ENCODE measurements around the gene SEMA3E. TPM values are rescaled to one million over a fixed set of nuclear protein-coding genes. Genes with fewer than 3 reads are reported as not detected.

Gene SEMA3E
- total and polyA plus RNA-seq, 4 donors, result 1.0 to 23.5 (median 3.1) TPM

- no peak for ATAC-seq (ENCODE audit: insufficient read depth, low FRiP score)
- no peak for DNase-seq
- Histone ChIP-seq H3K27ac (ENCODE audit: low read depth in 1 of 2, low read length in 1 of 2) (no peak overlapping the region), H3K36me3 (ENCODE audit: control insufficient read depth in 4 of 4, insufficient read depth in 4 of 4, low read length in 4 of 4) (no peaks in the 10 kb centered on the region), H3K9ac (ENCODE audit: insufficient read depth in 1 of 2, low read length in 2 of 2) (no peak overlapping the region), H3K9me3 (ENCODE audit: control insufficient read depth in 4 of 4, insufficient read depth in 3 of 4, low read length in 3 of 4) (no peaks in the 10 kb centered on the region), H3K27me3 (ENCODE audit: control insufficient read depth in 3 of 3, insufficient read depth in 3 of 3, low read length in 2 of 3) (no peaks in the 10 kb centered on the region), H3K4me3 (no peak overlapping the region), H3K4me1 (ENCODE audit: control insufficient read depth in 5 of 5, insufficient read depth in 5 of 5, low read length in 5 of 5) (no peaks in the 10 kb centered on the region)
- TF ChIP-seq, protein P1, sequence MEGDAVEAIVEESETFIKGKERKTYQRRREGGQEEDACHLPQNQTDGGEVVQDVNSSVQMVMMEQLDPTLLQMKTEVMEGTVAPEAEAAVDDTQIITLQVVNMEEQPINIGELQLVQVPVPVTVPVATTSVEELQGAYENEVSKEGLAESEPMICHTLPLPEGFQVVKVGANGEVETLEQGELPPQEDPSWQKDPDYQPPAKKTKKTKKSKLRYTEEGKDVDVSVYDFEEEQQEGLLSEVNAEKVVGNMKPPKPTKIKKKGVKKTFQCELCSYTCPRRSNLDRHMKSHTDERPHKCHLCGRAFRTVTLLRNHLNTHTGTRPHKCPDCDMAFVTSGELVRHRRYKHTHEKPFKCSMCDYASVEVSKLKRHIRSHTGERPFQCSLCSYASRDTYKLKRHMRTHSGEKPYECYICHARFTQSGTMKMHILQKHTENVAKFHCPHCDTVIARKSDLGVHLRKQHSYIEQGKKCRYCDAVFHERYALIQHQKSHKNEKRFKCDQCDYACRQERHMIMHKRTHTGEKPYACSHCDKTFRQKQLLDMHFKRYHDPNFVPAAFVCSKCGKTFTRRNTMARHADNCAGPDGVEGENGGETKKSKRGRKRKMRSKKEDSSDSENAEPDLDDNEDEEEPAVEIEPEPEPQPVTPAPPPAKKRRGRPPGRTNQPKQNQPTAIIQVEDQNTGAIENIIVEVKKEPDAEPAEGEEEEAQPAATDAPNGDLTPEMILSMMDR (IDR thresholded peaks at IDR 0.05; ENCODE audit: control extremely low read depth, extremely low read depth), result no peak
- WGBS, 2 donors, result 67 to 77% methylated on average over 1 of the region's 1 CpG
Measured at GRCh38 chr7:83640731-83641537, 8.0 kb downstream of the SEMA3E start.

DNA sequence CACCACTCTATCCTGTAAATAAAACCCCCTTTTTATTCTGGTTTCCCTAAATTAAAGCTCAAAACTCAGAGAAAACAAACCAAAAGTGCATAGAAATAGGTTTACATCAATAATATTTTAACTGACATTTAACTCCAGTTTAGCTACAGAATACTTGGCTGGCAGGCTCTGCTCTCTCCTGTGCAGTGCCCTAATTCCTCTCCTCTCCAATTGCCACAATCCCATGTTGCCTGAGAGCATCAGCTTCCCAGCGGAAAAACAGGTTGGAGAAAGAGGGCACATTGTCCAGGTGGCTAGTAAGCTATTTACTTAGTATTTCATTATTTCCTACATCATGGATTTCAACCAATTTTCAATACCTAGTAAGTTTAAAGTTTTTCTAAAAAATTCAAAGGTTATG, 8.7 kb downstream of the SEMA3E start:
- no peak overlapping the region for H3K9ac ChIP-seq (ENCODE audit: insufficient read depth in 1 of 2, low read length in 2 of 2)
- no peak overlapping the region for H3K4me3 ChIP-seq
- H3K27ac ChIP-seq (ENCODE audit: low read depth in 1 of 2, low read length in 1 of 2), result no peak overlapping the region
- H3K4me1 ChIP-seq (ENCODE audit: control insufficient read depth in 5 of 5, insufficient read depth in 5 of 5, low read length in 5 of 5), result no peaks in the 10 kb centered on the region
- ATAC-seq (ENCODE audit: insufficient read depth, low FRiP score) (no peak), DNase-seq (no peak)
- 88 to 91% methylated on average over 1 of the region's 1 CpG for WGBS, 2 donors
- no peaks in the 10 kb centered on the region for H3K27me3 ChIP-seq (ENCODE audit: control insufficient read depth in 3 of 3, insufficient read depth in 3 of 3, low read length in 2 of 3)
- no peaks in the 10 kb centered on the region for H3K36me3 ChIP-seq (ENCODE audit: control insufficient read depth in 4 of 4, insufficient read depth in 4 of 4, low read length in 4 of 4)
- TF ChIP-seq, protein P1 (IDR thresholded peaks at IDR 0.05; ENCODE audit: control extremely low read depth, extremely low read depth), result no peak
- no peaks in the 10 kb centered on the region for H3K9me3 ChIP-seq (ENCODE audit: control insufficient read depth in 4 of 4, insufficient read depth in 3 of 4, low read length in 3 of 4)

GRCh38 chr7:83633516-83633915, 15.4 kb downstream of the SEMA3E start:
- DNase-seq (no peak), ATAC-seq (ENCODE audit: insufficient read depth, low FRiP score) (no peak)
- Histone ChIP-seq H3K4me1 (ENCODE audit: control insufficient read depth in 5 of 5, insufficient read depth in 5 of 5, low read length in 5 of 5) (no peaks in the 10 kb centered on the region), H3K27ac (ENCODE audit: low read depth in 1 of 2, low read length in 1 of 2) (no peak overlapping the region), H3K36me3 (ENCODE audit: control insufficient read depth in 4 of 4, insufficient read depth in 4 of 4, low read length in 4 of 4) (peaks cover 0 to 3% (median 0%) of the 10 kb centered on the region in 4 donors), H3K4me3 (no peak overlapping the region), H3K9ac (ENCODE audit: insufficient read depth in 1 of 2, low read length in 2 of 2) (no peak overlapping the region), H3K9me3 (ENCODE audit: control insufficient read depth in 4 of 4, insufficient read depth in 3 of 4, low read length in 3 of 4) (no peaks in the 10 kb centered on the region), H3K27me3 (ENCODE audit: control insufficient read depth in 3 of 3, insufficient read depth in 3 of 3, low read length in 2 of 3) (no peaks in the 10 kb centered on the region)
- 82 to 88% methylated on average over 2 of the region's 2 CpGs for WGBS, 2 donors
- TF ChIP-seq, protein P1 (IDR thresholded peaks at IDR 0.05; ENCODE audit: control extremely low read depth, extremely low read depth), result no peak

Measured in lung (tissue), 12 donors.